GM11168 (cell line): ENCODE data around the gene CUL2.

Experiments used
- in situ Hi-C: fragments of 300-500 bp; cut with MboI; formaldehyde crosslinking; loops from one replicate; pipeline ENCODE4 v1.12.0; 2022; ENCODE audit warnings: low sequenced_read_pairs; ENCODE audit not compliant: unreplicated experiment

Gene CUL2

GRCh38 chr10:34959321-34959720 is 130.8 kb downstream of the CUL2 start:
- in situ Hi-C loops, result no loop called here
